Lung microvascular endothelial cell (primary cell): ENCODE results near the gene CREB5. TPM values are rescaled to one million over a fixed set of nuclear protein-coding genes. Genes with fewer than 3 reads are reported as not detected.

ENCODE experiments used
- DNase-seq, 2 donors: peaks; one replicate each; pipeline versions ENCODE4 v3.0.0 to v3.0.0-alpha.2; 2010; ENCODE audit warnings: low read depth in 2 of 2
- total RNA-seq: library from RNA; depleted of rRNA; stranded (reverse); fragments of >200 nt; gene quantifications from 2 replicates; pipeline ENCODE4 v1.2.1, GENCODE V29; 2014

CREB5 gene
- total RNA-seq, 1 donor from 2014 or later = 3.2 TPM

DNA sequence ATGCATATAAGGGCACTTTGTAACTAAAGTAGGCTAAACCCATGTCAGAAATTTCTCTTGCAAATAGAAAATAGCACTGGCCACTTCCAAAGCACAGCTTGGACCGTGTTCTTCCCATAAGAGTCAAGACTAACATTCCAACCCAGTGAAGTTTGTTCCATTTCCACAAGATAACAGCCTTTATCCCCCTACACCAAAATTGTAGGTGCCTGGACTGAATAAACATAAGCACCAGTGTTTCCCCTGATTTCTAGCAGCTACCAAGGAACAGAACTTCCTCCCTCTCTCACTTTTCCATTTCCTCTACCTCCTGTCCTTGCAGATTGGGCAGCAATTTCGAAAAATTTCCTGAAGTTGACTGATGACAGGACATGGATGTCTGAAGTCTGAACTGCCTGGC lies 219.7 kb downstream of the CREB5 start:
- peak in 1 of 2 donors; percentile 10 for DNase-seq

- no peak for DNase-seq
These were observed 226.6 kb downstream of the CREB5 start for GRCh38 chr7:28638914-28639313.

GRCh38 chr7:28640001-28640400 lies 227.7 kb downstream of the CREB5 start:
- no peak for DNase-seq

GRCh38 chr7:28641752-28642545 lies 229.6 kb downstream of the CREB5 start:
- no peak for DNase-seq

GRCh38 chr7:28643188-28643569 lies 230.9 kb downstream of the CREB5 start:
- peak in 1 of 2 donors; percentile 54 for DNase-seq

GRCh38 chr7:28643584-28644340 lies 231.4 kb downstream of the CREB5 start:
- DNase-seq = no peak

- DNase-seq = no peak
These were observed 233.5 kb downstream of the CREB5 start for GRCh38 chr7:28645866-28646265.

DNA sequence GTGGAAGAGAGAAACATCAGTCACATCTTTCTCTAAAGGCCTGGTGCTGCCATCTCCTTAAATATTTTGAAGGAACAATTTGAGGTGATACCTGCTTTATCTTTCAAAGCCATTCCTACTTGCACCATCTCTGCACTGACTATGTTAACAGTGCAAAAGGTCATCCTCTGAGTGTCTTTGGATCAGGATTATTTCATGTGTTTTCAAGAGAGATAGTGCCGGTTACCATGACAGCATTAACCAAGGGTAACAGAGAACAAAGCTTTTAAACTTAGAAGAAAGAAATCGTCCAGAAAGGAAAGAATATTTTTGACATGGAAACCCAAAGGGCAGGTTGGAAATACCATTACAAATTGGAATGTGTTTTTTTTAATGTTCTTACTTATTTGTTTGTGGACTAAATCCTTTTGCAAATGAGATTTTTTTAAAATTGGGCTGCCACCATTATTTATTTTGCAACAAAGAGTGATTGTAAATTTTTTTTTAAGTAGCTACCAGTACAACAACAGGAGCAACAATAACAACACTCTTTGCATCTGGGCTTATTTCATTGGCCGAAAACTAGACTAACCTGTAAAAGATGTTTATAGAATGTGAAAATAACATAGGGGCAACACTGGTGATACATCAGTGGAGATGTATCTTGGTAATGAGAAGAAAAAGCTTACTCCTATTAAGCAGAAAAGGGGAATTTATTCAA lies 234.2 kb downstream of the CREB5 start:
- DNase-seq = no peak

- DNase-seq = no peak
These were observed 234.7 kb downstream of the CREB5 start for GRCh38 chr7:28647076-28647421.

- no peak for DNase-seq
These were observed 236.9 kb downstream of the CREB5 start for GRCh38 chr7:28649189-28649588.

- DNase-seq = no peak
These were observed 237.5 kb downstream of the CREB5 start for GRCh38 chr7:28649811-28650210.

DNA sequence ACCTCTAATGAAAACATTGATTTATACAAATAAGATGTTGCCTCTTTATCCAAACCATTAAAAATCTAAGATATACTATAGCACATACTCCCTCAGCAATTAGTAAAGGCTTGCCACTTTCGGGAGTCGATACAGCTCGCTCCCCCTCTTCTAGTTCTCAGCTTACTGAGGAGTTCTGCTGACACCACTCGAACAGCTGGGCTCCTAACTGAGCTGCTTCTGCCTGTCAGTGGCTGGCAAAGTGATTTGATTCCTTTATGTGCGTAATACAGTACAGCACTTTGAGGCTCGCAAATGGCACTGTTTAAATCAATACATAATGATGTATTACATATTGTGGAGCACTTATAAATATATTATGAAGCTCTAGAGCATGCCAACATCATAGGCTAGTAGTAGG lies 241.8 kb downstream of the CREB5 start:
- no peak for DNase-seq

DNA sequence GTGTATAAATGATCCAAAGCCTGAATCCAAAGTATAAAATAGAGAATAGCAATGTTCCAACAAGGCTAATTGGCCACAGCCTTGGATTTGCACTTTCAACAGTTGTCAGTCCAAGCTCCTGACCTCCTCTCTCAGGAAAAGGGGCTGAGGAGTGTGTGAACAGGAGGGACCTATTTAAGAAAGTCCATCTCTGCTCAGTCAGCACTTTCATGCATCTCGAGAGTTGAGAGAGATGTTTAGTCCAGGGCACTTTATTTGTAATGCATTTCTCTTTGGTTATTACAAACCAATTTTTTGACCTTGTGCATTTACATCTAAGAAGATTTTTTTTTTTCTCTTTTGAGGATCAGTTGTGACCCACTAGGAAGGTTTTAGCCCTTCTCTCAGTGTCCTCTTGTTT lies 244.2 kb downstream of the CREB5 start:
- no peak for DNase-seq

GRCh38 chr7:28658381-28658780 lies 246.1 kb downstream of the CREB5 start:
- no peak for DNase-seq

- DNase-seq = no peak
These were observed 247.8 kb downstream of the CREB5 start for GRCh38 chr7:28660132-28660531.

- no peak for DNase-seq
These were observed 249.7 kb downstream of the CREB5 start for GRCh38 chr7:28661826-28662595.

- no peak for DNase-seq
These were observed 253.8 kb downstream of the CREB5 start for GRCh38 chr7:28666154-28666553.

GRCh38 chr7:28668085-28668484 lies 255.8 kb downstream of the CREB5 start:
- no peak for DNase-seq

DNA sequence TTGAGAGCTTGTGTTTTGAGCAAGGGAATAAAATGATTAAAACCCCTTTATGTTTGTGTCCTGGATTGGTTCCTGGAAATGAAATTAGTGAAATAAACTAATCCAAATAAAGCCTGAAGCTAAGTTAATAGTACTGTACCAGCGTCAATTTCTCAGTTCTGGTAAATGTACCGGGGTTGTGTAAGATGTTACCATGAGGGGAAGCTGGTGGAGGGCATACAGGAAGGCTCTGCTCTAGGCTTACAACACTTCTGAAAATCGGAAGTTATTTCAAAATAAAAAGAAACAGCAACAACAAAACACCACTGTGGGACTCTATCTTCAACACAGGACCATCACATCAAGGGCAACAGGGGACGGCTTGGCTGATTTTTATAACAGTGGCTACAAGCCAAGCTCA lies 257.0 kb downstream of the CREB5 start:
- DNase-seq = peak in 1 of 2 donors; percentile 7

- DNase-seq = no peak
These were observed 259.2 kb downstream of the CREB5 start for GRCh38 chr7:28671526-28671925.

DNA sequence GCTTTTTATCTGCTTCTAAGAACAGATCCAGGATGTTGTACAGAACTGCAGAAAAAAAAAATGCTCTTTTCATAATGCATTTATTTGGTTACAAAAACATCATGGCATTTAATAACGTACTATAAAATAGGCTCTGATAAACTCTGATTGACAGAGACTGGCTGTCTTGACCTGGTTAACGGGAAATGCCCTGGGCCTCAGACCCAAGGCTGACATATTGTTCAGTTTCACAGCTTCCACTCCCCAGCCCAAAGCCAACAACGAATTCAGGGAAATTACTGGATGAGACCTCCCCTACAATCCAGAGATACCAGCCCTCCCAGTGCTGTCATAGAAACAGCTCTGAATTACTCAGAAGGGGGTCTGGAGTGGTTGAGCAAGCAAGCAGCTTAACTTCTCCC lies 260.1 kb downstream of the CREB5 start:
- no peak for DNase-seq

GRCh38 chr7:28674359-28674782 lies 262.1 kb downstream of the CREB5 start:
- peak in 1 of 2 donors; percentile 24 for DNase-seq
